ENCODE results near the gene MCTP1. TPM values are rescaled to one million over a fixed set of nuclear protein-coding genes. Genes with fewer than 3 reads are reported as not detected.

Gene MCTP1
- total and polyA plus RNA-seq, 2 of the 13 experiments (the other 11 are each of a cell fraction or from before 2014, with no cell fraction given), result 0.15 to 0.48 TPM

DNA sequence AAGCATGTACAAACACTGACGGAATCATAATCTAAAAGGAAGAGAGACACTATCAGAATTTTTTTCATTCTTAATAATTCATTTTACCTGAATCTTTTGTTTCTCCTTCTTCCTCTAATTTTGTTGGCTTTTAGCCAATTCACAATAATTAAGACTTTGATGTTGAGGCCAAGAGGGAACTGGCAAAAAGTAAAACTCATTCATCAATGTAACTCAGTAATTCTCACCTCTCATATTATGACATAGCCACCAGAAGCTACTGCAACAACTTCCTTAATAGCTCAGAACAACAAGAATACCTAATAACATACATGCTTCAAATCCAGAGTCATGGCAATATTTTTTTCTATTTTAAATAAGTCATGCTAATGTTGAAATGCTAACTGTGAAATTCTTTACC is 64.5 kb downstream of the MCTP1 start:
- no peaks in the 10 kb centered on the region for H4K20me1 ChIP-seq (ENCODE audit: insufficient read depth, low read length)
- H3K4me2 ChIP-seq (ENCODE audit: low read depth, low read length), result no peak overlapping the region
- ATAC-seq, result no peak
- ChIA-PET CTCF (ENCODE audit: low intra/inter-chr PET ratio, low total read pairs) (no interaction called here), POLR2A (no interaction called here)
- FAIRE-seq, result no peak
- in situ Hi-C loops (cut with HindIII; ENCODE audit: extremely low pct_ligation_motif_present, low pct_unique_long_range_greater_than_20kb), result no loop called here
- no peak overlapping the region for H2AFZ ChIP-seq (ENCODE audit: low read length)
- H3K4me3 ChIP-seq (replicated peaks in 1 of 3; ENCODE audit: insufficient read depth in 1 of 3, low read depth in 2 of 3, low read length in 3 of 3), result no peak overlapping the region
- WGBS (ENCODE audit: low lambda C conversion rate), result 65% methylated on average over 1 of the region's 1 CpG
- H3K9me3 ChIP-seq (ENCODE audit: low read length), result no peaks in the 10 kb centered on the region
- no peaks in the 10 kb centered on the region for H3K4me1 ChIP-seq (ENCODE audit: insufficient read depth, low read length)
- no TSS peak for BruUV-seq (replicated peaks)
- H3K27me3 ChIP-seq (ENCODE audit: control insufficient read depth in 1 of 2, insufficient read depth in 2 of 2, low read length in 2 of 2), result no peaks in the 10 kb centered on the region
- no peaks in the 10 kb centered on the region for H3K79me2 ChIP-seq (ENCODE audit: insufficient read depth, low read length)
- H3K9ac ChIP-seq (ENCODE audit: insufficient read depth, low read depth, low read length), result no peak overlapping the region
- no peaks in the 10 kb centered on the region for H3K36me3 ChIP-seq (replicated peaks in 1 of 2; ENCODE audit: control insufficient read depth in 1 of 2, insufficient read depth in 2 of 2, low read length in 2 of 2)
- no peak for TF ChIP-seq ZNF484 (CRISPR knock-in tag; IDR thresholded peaks at IDR 0.05; ENCODE audit: borderline replicate concordance, low read depth)
- intact Hi-C loops (cut with micrococcal nuclease; ENCODE audit: unreplicated experiment), result no loop called here
- no peak for DNase-seq (ENCODE audit: low spot score)
- H3K27ac ChIP-seq (ENCODE audit: extremely low read length, insufficient read depth, low read length), result no peak overlapping the region

GRCh38 chr5:95219411-95219810 is 65.5 kb downstream of the MCTP1 start:
- POLR2A ChIA-PET, result no interaction called here
- FAIRE-seq, result no peak
- CTCF ChIA-PET (ENCODE audit: low intra/inter-chr PET ratio, low total read pairs), result no interaction called here
- WGBS (ENCODE audit: low lambda C conversion rate), result 63% methylated on average over 3 of the region's 3 CpGs
- no peak overlapping the region for H3K4me2 ChIP-seq (ENCODE audit: low read depth, low read length)
- H3K9ac ChIP-seq (ENCODE audit: insufficient read depth, low read depth, low read length), result no peak overlapping the region
- ATAC-seq, result no peak
- no peak for DNase-seq (ENCODE audit: low spot score)
- no peaks in the 10 kb centered on the region for H3K4me1 ChIP-seq (ENCODE audit: insufficient read depth, low read length)
- intact Hi-C loops (cut with micrococcal nuclease; ENCODE audit: unreplicated experiment) (no loop called here), in situ Hi-C loops (cut with HindIII; ENCODE audit: extremely low pct_ligation_motif_present, low pct_unique_long_range_greater_than_20kb) (no loop called here)
- H4K20me1 ChIP-seq (ENCODE audit: insufficient read depth, low read length), result no peaks in the 10 kb centered on the region
- H3K79me2 ChIP-seq (ENCODE audit: insufficient read depth, low read length), result no peaks in the 10 kb centered on the region
- H3K27ac ChIP-seq (ENCODE audit: extremely low read length, insufficient read depth, low read length), result no peak overlapping the region
- no TSS peak for BruUV-seq (replicated peaks)
- H3K27me3 ChIP-seq (ENCODE audit: control insufficient read depth in 1 of 2, insufficient read depth in 2 of 2, low read length in 2 of 2), result no peaks in the 10 kb centered on the region
- H3K9me3 ChIP-seq (ENCODE audit: low read length), result no peaks in the 10 kb centered on the region
- no peak overlapping the region for H3K4me3 ChIP-seq (replicated peaks in 1 of 3; ENCODE audit: insufficient read depth in 1 of 3, low read depth in 2 of 3, low read length in 3 of 3)
- no peak for TF ChIP-seq AKAP8 (CRISPR knock-in tag; IDR thresholded peaks at IDR 0.05)
- TF ChIP-seq, protein P1, sequence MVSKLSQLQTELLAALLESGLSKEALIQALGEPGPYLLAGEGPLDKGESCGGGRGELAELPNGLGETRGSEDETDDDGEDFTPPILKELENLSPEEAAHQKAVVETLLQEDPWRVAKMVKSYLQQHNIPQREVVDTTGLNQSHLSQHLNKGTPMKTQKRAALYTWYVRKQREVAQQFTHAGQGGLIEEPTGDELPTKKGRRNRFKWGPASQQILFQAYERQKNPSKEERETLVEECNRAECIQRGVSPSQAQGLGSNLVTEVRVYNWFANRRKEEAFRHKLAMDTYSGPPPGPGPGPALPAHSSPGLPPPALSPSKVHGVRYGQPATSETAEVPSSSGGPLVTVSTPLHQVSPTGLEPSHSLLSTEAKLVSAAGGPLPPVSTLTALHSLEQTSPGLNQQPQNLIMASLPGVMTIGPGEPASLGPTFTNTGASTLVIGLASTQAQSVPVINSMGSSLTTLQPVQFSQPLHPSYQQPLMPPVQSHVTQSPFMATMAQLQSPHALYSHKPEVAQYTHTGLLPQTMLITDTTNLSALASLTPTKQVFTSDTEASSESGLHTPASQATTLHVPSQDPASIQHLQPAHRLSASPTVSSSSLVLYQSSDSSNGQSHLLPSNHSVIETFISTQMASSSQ (IDR thresholded peaks at IDR 0.05; ENCODE audit: low read depth), result no peak
- TF ChIP-seq, protein P1 (CRISPR knock-in tag; IDR thresholded peaks at IDR 0.05; ENCODE audit: borderline replicate concordance), result no peak
- TF ChIP-seq CCAR2 (optimal IDR thresholded peaks at IDR 0.05; ENCODE audit: low read depth, low read length), result no peak
- no peak for TF ChIP-seq ZNF510 (CRISPR knock-in tag; IDR thresholded peaks at IDR 0.05; ENCODE audit: low read depth)
- TF ChIP-seq, protein P2, sequence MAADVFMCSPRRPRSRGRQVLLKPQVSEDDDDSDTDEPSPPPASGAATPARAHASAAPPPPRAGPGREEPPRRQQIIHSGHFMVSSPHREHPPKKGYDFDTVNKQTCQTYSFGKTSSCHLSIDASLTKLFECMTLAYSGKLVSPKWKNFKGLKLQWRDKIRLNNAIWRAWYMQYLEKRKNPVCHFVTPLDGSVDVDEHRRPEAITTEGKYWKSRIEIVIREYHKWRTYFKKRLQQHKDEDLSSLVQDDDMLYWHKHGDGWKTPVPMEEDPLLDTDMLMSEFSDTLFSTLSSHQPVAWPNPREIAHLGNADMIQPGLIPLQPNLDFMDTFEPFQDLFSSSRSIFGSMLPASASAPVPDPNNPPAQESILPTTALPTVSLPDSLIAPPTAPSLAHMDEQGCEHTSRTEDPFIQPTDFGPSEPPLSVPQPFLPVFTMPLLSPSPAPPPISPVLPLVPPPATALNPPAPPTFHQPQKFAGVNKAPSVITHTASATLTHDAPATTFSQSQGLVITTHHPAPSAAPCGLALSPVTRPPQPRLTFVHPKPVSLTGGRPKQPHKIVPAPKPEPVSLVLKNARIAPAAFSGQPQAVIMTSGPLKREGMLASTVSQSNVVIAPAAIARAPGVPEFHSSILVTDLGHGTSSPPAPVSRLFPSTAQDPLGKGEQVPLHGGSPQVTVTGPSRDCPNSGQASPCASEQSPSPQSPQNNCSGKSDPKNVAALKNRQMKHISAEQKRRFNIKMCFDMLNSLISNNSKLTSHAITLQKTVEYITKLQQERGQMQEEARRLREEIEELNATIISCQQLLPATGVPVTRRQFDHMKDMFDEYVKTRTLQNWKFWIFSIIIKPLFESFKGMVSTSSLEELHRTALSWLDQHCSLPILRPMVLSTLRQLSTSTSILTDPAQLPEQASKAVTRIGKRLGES (CRISPR knock-in tag; IDR thresholded peaks at IDR 0.05; ENCODE audit: borderline replicate concordance), result no peak
- no peak overlapping the region for H2AFZ ChIP-seq (ENCODE audit: low read length)
- H3K36me3 ChIP-seq (replicated peaks in 1 of 2; ENCODE audit: control insufficient read depth in 1 of 2, insufficient read depth in 2 of 2, low read length in 2 of 2), result no peaks in the 10 kb centered on the region
